ENCODE results near the gene ATP9B.

ATP9B gene

GRCh38 chr18:79329786-79330185 is 260.6 kb downstream of the ATP9B start:
- no peak for DNase-seq (ENCODE audit: low spot score)

DNA sequence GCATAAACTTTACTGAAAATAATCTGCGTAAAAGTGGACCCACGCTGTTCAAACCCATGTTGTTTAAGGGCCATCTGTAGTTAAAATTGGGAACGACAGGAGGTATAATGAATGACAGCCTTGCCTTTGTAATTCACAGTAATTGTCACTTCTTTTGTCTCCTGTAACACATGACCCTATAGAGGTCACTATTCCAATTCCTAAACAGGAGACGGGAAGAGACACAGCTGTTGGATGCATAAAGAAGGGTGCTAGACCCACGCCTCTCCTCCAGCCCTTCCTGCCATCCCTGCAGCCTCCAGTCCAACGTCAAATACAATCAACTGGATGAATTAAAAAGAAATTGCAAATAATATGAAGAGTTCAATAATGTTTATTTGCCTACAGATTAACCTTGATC is 263.5 kb downstream of the ATP9B start:
- no peak for DNase-seq (ENCODE audit: low spot score)

DNA sequence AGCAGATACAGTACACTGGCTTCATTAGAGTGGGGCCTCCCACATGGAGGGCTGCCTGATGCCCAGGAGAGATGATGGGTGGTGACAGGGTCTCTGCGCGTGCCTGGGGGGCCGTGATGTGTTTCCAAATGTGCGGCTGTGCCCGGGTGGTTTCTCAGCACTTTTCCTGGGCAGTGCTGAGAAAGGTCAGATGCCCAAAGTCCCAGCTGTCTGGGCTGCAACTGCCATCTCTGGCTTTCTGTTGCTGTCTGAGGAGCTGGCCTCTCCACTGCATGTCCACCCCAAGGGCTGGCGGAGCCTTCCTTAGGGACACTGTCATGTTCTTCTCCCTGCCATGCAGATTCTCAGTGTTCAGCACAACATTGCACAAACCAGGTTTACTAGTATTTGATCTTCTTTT is 263.9 kb downstream of the ATP9B start:
- no peak for DNase-seq (ENCODE audit: low spot score)

DNA sequence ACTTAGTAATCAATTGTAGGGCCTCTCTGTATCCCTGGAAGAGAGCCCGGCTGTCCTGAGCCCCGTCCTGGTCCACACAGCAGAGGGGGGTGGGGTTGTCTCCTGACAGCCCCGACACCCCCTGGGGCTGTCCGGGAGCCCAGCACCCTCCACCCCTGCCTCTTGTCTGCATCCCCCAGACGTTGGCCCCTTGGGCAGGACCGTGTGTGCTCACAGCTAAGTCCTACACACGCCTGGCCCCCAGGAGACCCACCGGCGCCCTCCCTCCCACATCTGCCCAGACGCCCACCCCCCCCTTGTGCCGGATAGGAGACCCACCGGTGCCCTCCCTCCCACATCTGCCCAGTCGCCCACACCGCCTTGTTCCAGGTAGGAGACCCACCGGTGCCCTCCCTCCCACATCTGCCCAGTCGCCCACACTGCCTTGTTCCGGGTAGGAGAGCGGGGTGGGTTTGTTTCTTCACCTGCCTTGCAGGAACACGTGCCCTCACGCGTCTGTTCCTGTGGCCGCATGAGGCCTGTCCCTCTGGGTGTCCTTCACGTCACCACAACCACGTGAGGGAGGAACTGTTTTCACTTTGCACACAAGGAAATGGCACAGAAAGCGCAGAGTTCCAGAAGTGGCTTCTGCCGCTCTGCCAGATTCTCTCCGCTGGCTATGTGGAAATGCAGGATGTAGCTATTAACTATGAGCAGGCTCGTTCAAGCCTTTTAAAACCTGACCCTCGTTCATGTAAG is 265.5 kb downstream of the ATP9B start:
- no peak for DNase-seq (ENCODE audit: low spot score)

GRCh38 chr18:79335833-79336360 is 266.7 kb downstream of the ATP9B start:
- DNase-seq (ENCODE audit: low spot score), result no peak

GRCh38 chr18:79336556-79337142 is 267.5 kb downstream of the ATP9B start:
- no peak for DNase-seq (ENCODE audit: low spot score)

DNA sequence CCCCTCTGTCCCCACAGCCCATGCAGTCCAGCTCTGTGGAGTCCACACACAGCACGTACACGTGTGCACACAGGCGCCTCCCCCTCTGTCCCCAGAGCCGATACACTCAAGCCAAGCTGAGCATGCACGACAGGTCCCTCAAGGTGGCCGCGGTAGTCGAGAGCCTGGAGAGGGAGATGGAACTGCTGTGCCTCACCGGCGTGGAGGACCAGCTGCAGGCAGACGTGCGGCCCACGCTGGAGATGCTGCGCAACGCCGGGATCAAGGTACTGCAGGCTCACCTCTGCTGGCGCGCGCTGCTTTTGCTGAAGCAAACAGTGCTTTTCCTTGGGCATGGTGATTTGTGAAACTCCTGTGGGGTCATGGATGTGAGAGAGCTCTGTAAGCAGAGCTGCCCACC is 268.0 kb downstream of the ATP9B start:
- no peak for DNase-seq (ENCODE audit: low spot score)

DNA sequence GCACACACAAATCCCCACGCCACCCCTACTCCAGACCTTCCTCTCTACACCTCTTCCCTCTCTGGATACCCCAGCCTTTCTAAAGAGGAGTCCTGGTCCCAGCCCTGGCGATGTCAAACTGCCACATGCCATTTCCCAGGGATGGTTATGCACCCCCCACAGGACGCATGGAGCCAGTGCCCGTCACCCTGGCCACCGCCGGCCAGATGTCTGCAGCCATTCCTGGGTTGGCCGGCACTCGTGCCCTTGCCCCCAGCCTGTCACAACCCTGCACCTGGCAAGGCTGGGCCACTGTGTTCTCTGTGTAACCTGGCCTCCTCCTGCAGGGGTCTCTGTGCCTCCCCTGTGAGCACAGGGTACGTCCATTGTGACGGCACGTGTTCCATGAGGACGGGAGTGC is 268.4 kb downstream of the ATP9B start:
- DNase-seq (ENCODE audit: low spot score), result no peak

DNA sequence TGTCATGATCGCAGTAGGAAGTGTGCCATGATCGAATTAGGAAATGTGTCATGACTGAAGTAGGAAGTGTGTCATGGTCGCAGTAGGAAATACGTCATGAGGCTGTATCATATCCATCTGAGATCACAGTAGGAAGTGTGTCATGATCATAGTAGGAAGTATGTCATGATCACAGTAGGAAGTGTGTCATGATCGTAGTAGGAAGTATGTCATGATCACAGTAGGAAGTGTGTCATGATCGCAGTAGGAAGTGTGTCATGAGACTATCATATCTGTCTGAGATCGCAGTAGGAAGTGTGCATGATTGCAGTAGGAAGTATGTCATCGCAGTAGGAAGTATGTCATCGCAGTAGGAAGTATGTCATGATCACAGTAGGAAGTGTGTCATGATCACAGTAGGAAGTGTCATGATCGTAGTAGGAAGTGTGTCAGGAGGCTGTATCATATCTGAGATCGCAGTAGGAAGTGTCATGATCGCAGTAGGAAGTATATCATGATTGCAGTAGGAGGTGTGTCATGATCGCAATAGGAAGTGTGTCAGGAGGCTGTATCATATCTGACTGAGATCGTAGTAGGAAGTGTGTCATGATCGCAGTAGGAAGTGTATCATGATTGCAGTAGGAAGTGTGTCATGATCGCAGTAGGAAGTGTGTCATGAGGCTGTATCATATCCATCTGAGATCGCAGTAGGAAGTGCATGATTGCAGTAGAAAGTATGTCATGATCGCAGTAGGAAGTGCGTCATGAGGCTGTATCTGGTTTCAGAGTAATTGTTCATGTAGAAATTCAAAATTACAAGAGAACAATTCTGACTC is 270.1 kb downstream of the ATP9B start:
- no peak for DNase-seq (ENCODE audit: low spot score)

DNA sequence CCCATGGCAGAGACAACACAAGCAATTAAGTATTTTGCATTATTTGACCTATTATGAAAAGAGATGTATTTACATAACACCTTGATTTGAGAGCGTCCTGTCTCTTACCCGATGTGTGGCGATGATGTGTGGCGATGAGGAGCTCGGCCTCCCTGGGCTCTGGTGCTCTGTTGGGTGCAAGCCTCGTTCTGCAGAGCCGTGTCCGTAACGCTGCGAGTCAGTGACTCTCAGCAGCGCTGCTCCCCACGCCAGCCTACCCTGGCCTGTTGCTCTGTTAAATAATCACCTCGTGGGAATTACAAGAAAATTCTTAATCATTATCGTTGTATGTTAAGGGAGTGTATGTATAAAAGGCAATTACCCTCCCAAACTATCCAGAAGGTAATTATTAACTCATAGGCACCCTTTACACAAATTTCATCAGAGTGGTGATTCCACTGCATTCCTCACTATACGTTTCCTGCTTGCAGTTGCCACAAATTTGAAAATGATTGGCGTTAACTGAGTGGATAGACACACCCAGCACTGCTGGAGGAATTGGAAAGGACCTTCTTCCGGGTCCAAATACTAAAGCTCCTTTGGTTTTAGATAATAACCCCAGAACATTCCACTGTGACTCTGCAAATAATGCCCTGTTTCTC is 274.5 kb downstream of the ATP9B start:
- DNase-seq (ENCODE audit: low spot score), result no peak

DNA sequence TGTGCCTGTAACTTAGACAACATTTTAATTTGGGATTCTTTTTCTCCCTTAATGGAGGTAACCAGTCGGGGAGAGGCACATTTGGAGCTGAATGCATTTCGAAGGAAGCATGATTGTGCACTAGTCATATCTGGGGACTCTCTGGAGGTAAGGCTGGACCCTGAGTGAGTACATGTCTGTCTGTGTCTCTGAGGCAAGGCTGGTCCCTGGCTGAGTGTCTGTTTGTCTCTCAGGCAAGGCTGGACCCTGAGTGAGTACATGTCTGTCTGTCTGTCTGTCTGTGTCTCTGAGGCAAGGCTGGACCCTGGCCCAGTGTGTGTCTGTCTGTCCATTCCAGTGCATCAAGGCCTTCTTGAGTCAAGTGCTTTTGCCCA is 275.0 kb downstream of the ATP9B start:
- DNase-seq (ENCODE audit: low spot score), result no peak

DNA sequence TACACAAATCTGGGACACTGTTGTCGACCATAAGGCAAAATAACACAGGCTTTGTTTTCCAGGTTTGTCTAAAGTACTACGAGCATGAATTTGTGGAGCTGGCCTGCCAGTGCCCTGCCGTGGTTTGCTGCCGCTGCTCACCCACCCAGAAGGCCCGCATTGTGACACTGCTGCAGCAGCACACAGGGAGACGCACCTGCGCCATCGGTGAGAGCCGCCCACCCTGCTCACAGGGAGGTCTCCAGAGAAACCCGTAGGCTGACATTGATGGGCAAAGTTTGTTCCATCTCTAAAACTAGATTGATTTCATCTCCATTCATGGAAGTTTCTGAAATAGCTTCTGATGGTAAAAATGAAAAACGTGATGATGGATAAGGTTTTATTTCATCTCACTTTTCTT is 276.2 kb downstream of the ATP9B start:
- no peak for DNase-seq (ENCODE audit: low spot score)

GRCh38 chr18:79345981-79346380 is 276.8 kb downstream of the ATP9B start:
- no peak for DNase-seq (ENCODE audit: low spot score)

- no peak for DNase-seq (ENCODE audit: low spot score)
Observed at GRCh38 chr18:79348066-79348465, 278.9 kb downstream of the ATP9B start.

DNA sequence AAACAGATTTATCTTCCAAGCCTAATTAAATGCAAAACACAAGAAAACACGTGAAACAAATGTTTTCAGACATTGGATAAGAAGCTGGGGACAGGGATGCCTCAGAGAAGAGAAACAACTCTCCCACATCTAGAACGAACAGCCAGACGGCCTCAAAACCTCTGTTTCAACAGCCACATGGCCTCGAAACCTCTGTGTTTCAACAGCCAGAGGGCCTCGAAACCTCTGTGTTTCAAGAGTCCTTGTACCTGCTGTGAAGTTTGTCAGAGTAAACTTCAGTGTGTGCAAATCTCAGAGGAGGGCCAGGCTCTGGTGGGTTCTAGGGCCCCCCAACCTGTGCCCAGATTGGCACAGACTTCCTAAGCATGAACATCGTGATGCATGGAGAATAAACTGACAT is 283.2 kb downstream of the ATP9B start:
- no peak for DNase-seq (ENCODE audit: low spot score)

DNA sequence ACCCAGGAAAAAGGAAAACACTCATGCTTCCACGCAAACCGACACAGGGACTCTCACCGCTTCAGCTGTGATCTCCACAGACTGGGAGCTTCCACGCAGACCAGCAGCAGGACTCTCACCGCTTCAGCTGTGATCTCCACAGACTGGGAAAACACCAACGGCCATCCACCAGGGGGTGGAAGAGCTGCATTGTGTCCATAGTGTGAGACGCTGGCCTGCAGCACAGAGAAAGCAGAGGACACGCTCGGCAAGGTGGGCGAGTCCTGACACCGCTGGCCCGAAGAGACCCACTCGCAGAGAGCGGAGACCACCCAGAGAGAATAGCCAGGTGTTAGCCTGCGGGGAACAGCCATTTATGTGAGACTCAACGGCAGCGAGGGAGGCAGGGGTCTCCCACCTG is 284.1 kb downstream of the ATP9B start:
- DNase-seq (ENCODE audit: low spot score), result peak; percentile 8

DNA sequence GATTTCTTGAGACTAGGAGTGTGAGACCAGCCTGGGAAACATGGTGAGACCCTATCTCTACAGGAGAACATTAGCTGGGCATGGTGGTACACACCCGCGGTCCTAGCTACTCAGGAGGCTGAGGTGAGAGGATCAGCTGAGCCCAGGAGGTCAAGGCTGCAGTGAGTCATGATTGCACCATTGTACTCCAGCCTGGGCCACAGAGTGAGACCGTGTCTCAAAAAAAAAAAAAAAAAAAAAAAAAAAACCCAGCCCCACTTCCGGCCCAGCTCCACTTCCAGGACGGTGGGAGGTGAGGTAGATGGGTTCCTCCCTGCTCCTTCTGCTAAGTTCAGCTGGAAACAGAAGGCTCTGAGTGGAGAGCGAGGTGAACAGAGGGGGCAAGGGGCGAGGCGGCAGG is 285.2 kb downstream of the ATP9B start:
- no peak for DNase-seq (ENCODE audit: low spot score)

DNA sequence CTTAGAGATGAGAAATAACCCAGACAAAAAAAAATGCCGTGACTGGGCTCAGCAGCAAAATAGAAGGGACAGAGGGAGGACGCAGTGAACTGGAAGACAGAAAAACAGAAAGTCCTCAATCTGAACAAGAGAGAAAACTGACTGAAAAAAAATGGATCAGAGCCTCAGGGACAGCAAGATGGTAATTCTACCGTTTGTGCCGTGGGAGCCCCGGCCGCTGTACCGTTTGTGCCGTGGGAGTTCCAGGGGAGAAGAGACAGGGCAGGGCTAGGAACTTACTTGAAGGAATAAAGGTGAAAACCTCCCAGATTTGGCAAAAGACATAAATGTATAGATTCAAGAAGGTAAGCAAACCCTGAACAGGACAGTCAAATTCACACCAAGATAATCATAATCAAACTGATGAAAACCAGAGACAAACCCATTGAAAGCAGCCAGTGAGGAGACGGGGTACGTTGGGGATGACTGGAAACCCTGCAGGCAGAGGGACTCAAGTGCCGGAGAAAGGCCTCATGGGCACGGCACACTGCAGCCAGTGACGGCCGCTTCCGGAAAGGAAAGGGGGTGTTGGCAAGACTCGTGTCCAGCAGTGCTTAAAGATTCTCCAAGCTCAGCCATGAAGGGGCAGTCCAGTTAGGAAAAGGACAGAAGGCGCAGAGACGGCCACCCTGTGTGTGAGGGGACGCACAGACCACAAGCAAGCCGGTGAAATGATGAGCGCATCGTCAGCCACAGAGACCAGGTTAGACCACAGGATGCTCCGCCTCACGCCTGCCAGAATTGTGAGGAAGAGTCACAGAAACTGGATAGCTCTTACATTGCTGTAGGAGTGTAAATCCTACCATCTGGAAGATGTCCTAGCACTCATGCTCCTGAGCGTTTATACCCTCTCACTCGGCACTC is 286.5 kb downstream of the ATP9B start:
- no peak for DNase-seq (ENCODE audit: low spot score)

DNA sequence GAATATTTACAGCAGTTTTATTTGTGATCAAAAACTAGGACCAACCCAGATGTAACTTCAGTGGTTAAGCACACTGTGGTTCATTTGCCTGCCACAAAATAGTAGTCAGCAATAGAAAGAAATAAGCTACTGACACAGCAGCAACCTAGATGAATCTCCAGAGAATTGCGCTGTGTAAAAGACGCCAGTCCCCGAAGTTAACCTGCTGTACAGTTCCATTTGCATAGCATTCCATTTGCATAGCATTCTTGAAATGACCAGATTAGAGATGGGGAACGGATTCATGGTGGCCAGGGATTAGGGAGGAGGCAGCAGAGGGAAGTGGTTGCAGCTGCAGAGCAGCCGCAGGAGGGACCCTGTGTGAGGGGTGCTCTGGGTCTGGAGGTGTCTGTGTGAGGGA is 287.2 kb downstream of the ATP9B start:
- no peak for DNase-seq (ENCODE audit: low spot score)

- no peak for DNase-seq (ENCODE audit: low spot score)
Observed at GRCh38 chr18:79360933-79361332, 291.7 kb downstream of the ATP9B start.

GRCh38 chr18:79361766-79362522 is 292.8 kb downstream of the ATP9B start:
- no peak for DNase-seq (ENCODE audit: low spot score)
